GM12873 (cell line): ENCODE results near the gene SLC29A3.

Experiments
- CTCF ChIP-seq: IDR thresholded peaks from 2 replicates; pipeline ENCODE4 v1.5.1; 2012; ENCODE audit warnings: low read depth, mild to moderate bottlenecking, moderate library complexity, low read length, control low read depth; ENCODE audit not compliant: insufficient read depth; ENCODE audit errors: missing control alignments

The SLC29A3 gene

GRCh38 chr10:71383972-71384687 lies 65.1 kb downstream of the SLC29A3 start:
- TF ChIP-seq CTCF = peak; percentile 96

GRCh38 chr10:71388171-71388570 lies 69.1 kb downstream of the SLC29A3 start:
- TF ChIP-seq CTCF = no peak

GRCh38 chr10:71388583-71389310 lies 69.7 kb downstream of the SLC29A3 start:
- TF ChIP-seq CTCF = no peak

- no peak for TF ChIP-seq CTCF
These were observed 70.9 kb downstream of the SLC29A3 start for GRCh38 chr10:71389768-71390460.

- no peak for TF ChIP-seq CTCF
These were observed 71.4 kb downstream of the SLC29A3 start for GRCh38 chr10:71390461-71390835.

GRCh38 chr10:71390921-71391690 lies 72.0 kb downstream of the SLC29A3 start:
- no peak for TF ChIP-seq CTCF
